Upper lobe of right lung (tissue), 1 donor: ENCODE results near the gene PPP6R1. TPM values are rescaled to one million over a fixed set of nuclear protein-coding genes. Genes with fewer than 3 reads are reported as not detected.

ENCODE experiments used
- ATAC-seq: fragments of 200-7000 bp; cut with Tn5 transposase; one replicate; pipeline ENCODE4 v1.9.1; 2020; ENCODE audit warnings: mild to moderate bottlenecking, moderate library complexity
- DNase-seq: peaks from one replicate; pipeline ENCODE4 v3.0.0-alpha.2; 2020
- H3K27ac ChIP-seq: fragments of 200-600 bp; one replicate; pipeline ENCODE4 v1.8.0; 2022
- H3K27me3 ChIP-seq: fragments of 200-600 bp; one replicate; pipeline ENCODE4 v1.8.0; 2022; ENCODE audit warnings: mild to moderate bottlenecking
- H3K36me3 ChIP-seq: fragments of 200-600 bp; one replicate; pipeline ENCODE4 v1.8.0; 2022
- H3K4me1 ChIP-seq: fragments of 200-600 bp; one replicate; pipeline ENCODE4 v1.8.0; 2022
- H3K4me3 ChIP-seq: fragments of 200-600 bp; one replicate; pipeline ENCODE4 v1.8.0; 2022; ENCODE audit warnings: mild to moderate bottlenecking
- H3K9me3 ChIP-seq: fragments of 200-600 bp; one replicate; pipeline ENCODE4 v1.8.0; 2022
- CTCF ChIP-seq: fragments of 200-600 bp; IDR thresholded peaks from one replicate; pipeline ENCODE4 v1.8.0; 2022; ENCODE audit warnings: antibody characterized with exemption
- intact Hi-C: fragments of 100-400 bp; cut with DNase I; formaldehyde crosslinking; loops from one replicate; pipeline ENCODE4 v1.11.0; 2022
- microRNA-seq: library from miRNA; unstranded; fragments of <30 nt; microRNA quantifications from one replicate; pipeline ENCODE4 v1.2.0, GENCODE V29; 2020; ENCODE audit warnings: borderline microRNAs expressed
- total RNA-seq: library from RNA; stranded (reverse); fragmentation: NEBNext Ultra II Directional; extraction: Animal tissue kit (Norgen Biotek cat#: 25700); gene quantifications from one replicate; pipeline ENCODE4 v1.2.1, GENCODE V29; 2021
- donor health status: DM: no; HTN: yes; CAD: no; lungs with severe emphysema.

The PPP6R1 gene
- total RNA-seq, 1 donor from 2014 or later: 61.0 TPM

GRCh38 chr19:55186080-55186479 lies 72.7 kb downstream of the PPP6R1 start:
- peaks cover 27% of the 10 kb centered on the region for H3K27me3 ChIP-seq
- H3K27ac ChIP-seq: no peak overlapping the region
- H3K4me1 ChIP-seq: no peaks in the 10 kb centered on the region
- H3K4me3 ChIP-seq: no peak overlapping the region
- H3K9me3 ChIP-seq: no peaks in the 10 kb centered on the region
- no peak for TF ChIP-seq CTCF
- intact Hi-C loops: no loop called here
- H3K36me3 ChIP-seq: no peaks in the 10 kb centered on the region
- DNase-seq (no peak), ATAC-seq (no peak)

GRCh38 chr19:55181740-55182139 lies 77.1 kb downstream of the PPP6R1 start:
- DNase-seq (no peak), ATAC-seq (no peak)
- Histone ChIP-seq H3K36me3 (no peaks in the 10 kb centered on the region), H3K4me3 (no peak overlapping the region), H3K27me3 (peaks cover 70% of the 10 kb centered on the region), H3K9me3 (no peaks in the 10 kb centered on the region), H3K27ac (no peak overlapping the region), H3K4me1 (peaks cover 7% of the 10 kb centered on the region)
- intact Hi-C loops: no loop called here
- no peak for TF ChIP-seq CTCF

Small RNAs within 50 kb of the gene (microRNA-seq; reads per million reads assigned to microRNA genes)
- 0.83 reads per million for gene MIR6802
- gene MIR6803: 2.1 reads per million, percentile 11 among the genes with 10 or more reads in this experiment
- not detected for gene MIR6804

Other genes starting within 250 kb of the PPP6R1 start
- gene GP6, start 220.8 kb downstream of the PPP6R1 start, total RNA-seq: 0.32 TPM
- 30.0 TPM for gene RDH13, start 195.9 kb downstream of the PPP6R1 start, total RNA-seq
- gene EPS8L1, start 183.1 kb downstream of the PPP6R1 start, total RNA-seq: 35.6 TPM
- gene PPP1R12C, start 141.4 kb downstream of the PPP6R1 start, total RNA-seq: 120 TPM
- gene TNNT1, start 109.8 kb downstream of the PPP6R1 start, total RNA-seq: 1.2 TPM
- not detected for gene TNNI3, start 101.3 kb downstream of the PPP6R1 start, total RNA-seq
- gene DNAAF3, start 92.4 kb downstream of the PPP6R1 start, total RNA-seq: 1.5 TPM
- not detected for gene SYT5, start 78.7 kb downstream of the PPP6R1 start, total RNA-seq
- gene PTPRH, start 49.5 kb downstream of the PPP6R1 start, total RNA-seq: not detected
- 4.3 TPM for gene TMEM86B, start 30.3 kb downstream of the PPP6R1 start, total RNA-seq
- gene HSPBP1, start 21.1 kb upstream of the PPP6R1 start, total RNA-seq: 19.7 TPM
- 1.3 TPM for gene BRSK1, start 25.0 kb upstream of the PPP6R1 start, total RNA-seq
- 23.9 TPM for gene TMEM150B, start 66.3 kb upstream of the PPP6R1 start, total RNA-seq
- 11.7 TPM for gene KMT5C, start 80.9 kb upstream of the PPP6R1 start, total RNA-seq
- not detected for gene COX6B2, start 95.7 kb upstream of the PPP6R1 start, total RNA-seq
- not detected for gene GARIN5B, start 104.2 kb upstream of the PPP6R1 start, total RNA-seq
- gene IL11, start 111.4 kb upstream of the PPP6R1 start, total RNA-seq: 0.84 TPM
- gene TMEM190, start 117.8 kb upstream of the PPP6R1 start, total RNA-seq: not detected
- 19.8 TPM for gene TMEM238, start 125.3 kb upstream of the PPP6R1 start, total RNA-seq
- gene RPL28, start 126.9 kb upstream of the PPP6R1 start, total RNA-seq: 1,343 TPM
- gene UBE2S, start 148.8 kb upstream of the PPP6R1 start, total RNA-seq: 19.5 TPM
- gene SHISA7, start 184.3 kb upstream of the PPP6R1 start, total RNA-seq: not detected
- 25.3 TPM for gene ISOC2, start 202.6 kb upstream of the PPP6R1 start, total RNA-seq
- not detected for gene C19orf85, start 205.7 kb upstream of the PPP6R1 start, total RNA-seq
- gene ZNF628, start 217.6 kb upstream of the PPP6R1 start, total RNA-seq: 10.2 TPM
- gene NAT14, start 226.2 kb upstream of the PPP6R1 start, total RNA-seq: 14.7 TPM
- gene SSC5D, start 229.4 kb upstream of the PPP6R1 start, total RNA-seq: 6.0 TPM